SIG-M5 treated with dmso at 0.1 percent for 504 hours (cell line): ENCODE data around the gene MLX.
"Not testable (repeated sequence)": the region's sequence is repeated elsewhere in the genome, so short reads cannot be mapped to it uniquely, and the experiment has no call there.

ENCODE experiments used
- DNase-seq: peaks from one replicate; lab custom pipeline; 2025; ENCODE audit not compliant: unreplicated experiment; lab: John Stamatoyannopoulos, UW

Gene MLX

GRCh38 chr17:42617956-42618431, 51.1 kb downstream of the MLX start:
- DNase-seq = no peak

DNA sequence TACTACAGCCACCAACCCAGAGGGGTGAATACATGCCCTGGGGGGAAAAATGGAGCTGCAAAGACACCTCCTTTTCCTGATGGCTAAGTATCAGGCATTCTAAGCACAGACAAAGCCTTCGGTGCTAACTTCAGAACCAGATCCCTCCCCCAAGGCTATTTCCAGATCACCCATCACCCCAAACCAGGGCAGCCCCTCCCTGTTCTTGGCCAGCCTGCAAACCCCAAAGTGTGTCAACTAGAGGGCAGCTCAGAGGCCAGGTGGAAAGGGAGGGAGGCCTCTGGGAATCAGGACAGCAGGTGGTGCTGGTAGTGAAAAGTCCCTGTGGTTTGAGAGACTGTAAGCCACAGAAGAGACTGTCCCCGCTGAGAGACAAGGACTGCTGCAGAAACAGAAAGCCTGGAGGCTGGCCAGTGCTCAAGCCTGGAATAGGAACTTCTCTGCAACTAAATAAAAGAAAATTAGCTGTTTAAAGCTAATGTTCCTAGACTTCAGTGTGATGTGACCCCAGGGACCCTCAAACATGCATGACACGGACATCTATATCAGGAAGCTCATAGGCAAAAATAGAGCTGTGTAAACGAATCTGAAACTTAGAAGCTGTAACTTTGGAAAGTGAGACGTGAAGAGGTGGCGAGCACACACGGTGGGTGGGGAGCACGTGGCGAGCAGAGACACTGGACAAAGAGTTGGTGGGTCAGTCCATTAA, 51.7 kb downstream of the MLX start:
- no peak for DNase-seq

DNA sequence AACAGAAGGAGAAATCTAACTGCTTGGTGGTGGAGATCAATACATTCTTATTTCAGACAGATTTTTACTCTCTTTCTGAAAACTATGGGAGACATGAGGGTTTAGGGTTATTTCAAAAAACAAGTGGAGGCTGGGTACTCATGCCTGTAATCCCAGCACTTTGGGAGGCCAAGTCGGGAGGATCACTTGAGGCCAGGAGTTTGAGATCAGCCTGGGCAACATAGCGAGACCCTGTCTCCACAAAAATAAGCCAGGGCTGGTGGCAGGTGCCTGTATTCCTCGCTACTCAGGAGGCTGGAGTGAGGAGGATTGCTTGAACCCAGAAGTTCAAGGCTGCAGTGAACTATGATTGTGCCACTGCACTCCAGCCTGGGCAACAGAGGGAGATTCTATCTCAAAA, 55.1 kb downstream of the MLX start:
- not testable (repeated sequence) for DNase-seq
